ENCODE data around the gene HEBP2. TPM values are rescaled to one million over a fixed set of nuclear protein-coding genes. Genes with fewer than 3 reads are reported as not detected.

The HEBP2 gene
- total RNA-seq, 2 experiments from 2014 or later: 31.8 to 32.9 TPM

DNA sequence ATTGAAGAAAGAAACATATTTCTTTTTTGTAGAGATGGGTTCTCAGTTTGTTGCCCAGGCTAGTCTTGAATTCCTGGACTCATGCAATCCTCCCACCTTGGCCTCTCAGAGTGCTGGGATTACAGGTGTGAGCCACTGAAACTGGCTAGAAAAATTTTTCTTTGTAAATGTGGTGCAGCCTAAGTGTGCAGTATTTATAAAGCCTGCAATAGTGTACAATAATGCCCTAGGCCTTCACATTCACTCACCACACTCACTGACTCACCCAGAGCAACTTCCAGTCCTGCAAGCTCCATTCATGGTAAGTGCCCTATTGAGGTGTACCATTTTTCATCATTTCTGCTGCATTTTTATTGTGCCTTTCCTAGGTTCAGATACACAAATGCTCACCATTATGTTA, 63.9 kb downstream of the HEBP2 start:
- no peak for TF ChIP-seq CTCF (IDR thresholded peaks at IDR 0.05)

DNA sequence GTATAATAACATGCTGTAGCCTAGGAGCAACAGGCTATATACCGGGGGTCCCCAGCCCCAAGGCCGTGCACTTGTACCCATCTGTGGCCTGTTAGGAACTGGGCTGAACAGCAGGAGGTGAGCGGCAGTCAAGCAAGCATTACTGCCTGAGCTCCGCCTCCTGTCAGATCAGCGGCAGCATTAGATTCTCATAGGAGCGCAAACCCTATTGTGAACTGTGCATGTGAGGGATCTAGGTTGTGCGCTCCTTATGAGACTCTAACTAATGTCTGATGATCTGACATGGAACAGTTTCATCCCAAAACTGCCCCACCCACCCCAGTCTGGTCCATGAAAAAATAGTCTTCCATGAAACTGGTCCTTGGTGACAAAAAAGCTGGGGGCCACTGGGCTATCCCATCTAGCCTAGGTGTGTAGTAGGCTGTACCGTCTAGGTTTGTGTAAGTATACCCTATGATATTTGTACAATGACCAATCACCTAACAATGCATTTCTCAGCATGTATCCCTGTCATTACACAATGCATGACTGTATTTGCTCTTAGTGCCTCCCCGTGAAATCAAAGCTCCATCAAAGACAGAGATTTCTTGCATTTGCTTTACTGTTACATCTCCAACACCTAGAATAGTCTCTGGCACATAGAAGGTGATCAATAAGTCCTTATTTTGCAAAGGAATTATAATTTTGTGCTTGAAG, 64.4 kb downstream of the HEBP2 start:
- no peaks in the 10 kb centered on the region for H3K27me3 ChIP-seq (ENCODE audit: control insufficient read depth in 1 of 2, insufficient read depth in 2 of 2, low read length in 2 of 2)
- intact Hi-C loops (cut with DNase I, micrococcal nuclease): no loop called here
- no peaks in the 10 kb centered on the region for H3K4me1 ChIP-seq (ENCODE audit: insufficient read depth, low read length)
- H3K27ac ChIP-seq (ENCODE audit: low read depth in 1 of 2, low read length in 2 of 2): no peak overlapping the region
- Mint-ChIP-seq H3K9me3 (no peaks in the 10 kb centered on the region), H3K36me3 (ENCODE audit: low read depth) (no peaks in the 10 kb centered on the region), H3K27me3 (peaks cover 11% of the 10 kb centered on the region), H3K4me1 (ENCODE audit: low read depth) (no peaks in the 10 kb centered on the region), H3K27ac (no peak overlapping the region), H3K4me3 (no peak overlapping the region)
- no peaks in the 10 kb centered on the region for H3K36me3 ChIP-seq (ENCODE audit: insufficient read depth, low read length)
- H3K9me3 ChIP-seq (ENCODE audit: control insufficient read depth in 1 of 2, insufficient read depth in 1 of 2, low read length in 2 of 2): peaks cover 0 to 3% of the 10 kb centered on the region in 2 experiments
- ChIA-PET POLR2A (interaction anchor here (1.0 kb wide), 1 partner anchor 13 kb away, joined by 3 read pairs; no protein-coding TSS in a partner anchor), CTCF (no interaction called here)
- no peak for DNase-seq
- TF ChIP-seq CTCF (IDR thresholded peaks at IDR 0.05): no peak
- no peak overlapping the region for H3K4me3 ChIP-seq (ENCODE audit: low read length)
- ATAC-seq (ENCODE audit: poor library complexity): no peak

More for the DNA sequence above, 63.9 kb downstream of the HEBP2 start:
- POLR2A ChIA-PET: interaction anchor here (1.0 kb wide), 1 partner anchor 12 kb away, joined by 3 read pairs; no protein-coding TSS in a partner anchor
- DNase-seq (no peak), ATAC-seq (ENCODE audit: poor library complexity) (no peak)
- Mint-ChIP-seq H3K4me1 (ENCODE audit: low read depth) (no peaks in the 10 kb centered on the region), H3K27me3 (peaks cover 11% of the 10 kb centered on the region), H3K9me3 (no peaks in the 10 kb centered on the region), H3K4me3 (no peak overlapping the region), H3K36me3 (ENCODE audit: low read depth) (no peaks in the 10 kb centered on the region), H3K27ac (no peak overlapping the region)
- intact Hi-C loops (cut with DNase I, micrococcal nuclease): no loop called here
- Histone ChIP-seq H3K27me3 (ENCODE audit: control insufficient read depth in 1 of 2, insufficient read depth in 2 of 2, low read length in 2 of 2) (no peaks in the 10 kb centered on the region), H3K9me3 (ENCODE audit: control insufficient read depth in 1 of 2, insufficient read depth in 1 of 2, low read length in 2 of 2) (peaks cover 0 to 3% of the 10 kb centered on the region in 2 experiments), H3K4me3 (ENCODE audit: low read length) (no peak overlapping the region), H3K27ac (ENCODE audit: low read depth in 1 of 2, low read length in 2 of 2) (no peak overlapping the region), H3K4me1 (ENCODE audit: insufficient read depth, low read length) (no peaks in the 10 kb centered on the region), H3K36me3 (ENCODE audit: insufficient read depth, low read length) (no peaks in the 10 kb centered on the region)
- CTCF ChIA-PET: no interaction called here

Small RNAs within 50 kb of the gene (microRNA-seq; reads per million reads assigned to microRNA genes)
- not detected for gene MIR3145 (ENCODE audit: borderline microRNAs expressed, borderline replicate concordance)

Other genes starting within 250 kb of the HEBP2 start
- not detected for gene ARFGEF3, start 242.3 kb upstream of the HEBP2 start, total RNA-seq
- not detected for gene PBOV1, start 185.7 kb upstream of the HEBP2 start, total RNA-seq
- gene SMIM28, start 26.3 kb upstream of the HEBP2 start, total RNA-seq: not detected
- gene NHSL1, start 95.3 kb downstream of the HEBP2 start, total RNA-seq: under 1 TPM; 0.06 to 0.08 TPM

Measured in CD4-positive, alpha-beta T cell (primary cell).